ENCODE results near the gene MAFG. TPM values are rescaled to one million over a fixed set of nuclear protein-coding genes. Genes with fewer than 3 reads are reported as not detected.

MAFG gene
- total and polyA plus RNA-seq, 5 donors: 16.6 to 28.9 (median 25.9) TPM

- ATAC-seq: no peak
Measured at GRCh38 chr17:81947189-81947588, 19.7 kb upstream of the MAFG start, which contains the start of gene MYADML2. Gene MYADML2 (minus strand): TSS chr17:81947233. CDS start chr17:81941741, 5,492 bp downstream.

GRCh38 chr17:81944858-81945257 lies 17.3 kb upstream of the MAFG start:
- no peaks in the 10 kb centered on the region for H3K27me3 ChIP-seq (ENCODE audit: control insufficient read depth, insufficient read depth)
- no peaks in the 10 kb centered on the region for H3K4me1 ChIP-seq (ENCODE audit: control insufficient read depth, insufficient read depth, low read length)
- intact Hi-C loops (cut with DNase I): no loop called here
- DNase-seq: no peak
- no peak overlapping the region for H3K27ac ChIP-seq (ENCODE audit: low read length)
- H3K9me3 ChIP-seq (ENCODE audit: control insufficient read depth, low read length): no peaks in the 10 kb centered on the region
- no peak overlapping the region for H3K4me3 ChIP-seq (ENCODE audit: low read length)
- 85% methylated on average over 9 of the region's 9 CpGs for whole genome bisulfite sequencing
- no peak for ATAC-seq

More at GRCh38 chr17:81947189-81947588, 19.7 kb upstream of the MAFG start, which contains the start of gene MYADML2:
- Histone ChIP-seq H3K4me1 (ENCODE audit: control insufficient read depth, insufficient read depth, low read length) (no peaks in the 10 kb centered on the region), H3K27ac (ENCODE audit: low read length) (no peak within 1 kb of the TSS), H3K4me3 (ENCODE audit: low read length) (no peak within 1 kb of the TSS), H3K9me3 (ENCODE audit: control insufficient read depth, low read length) (no peaks in the 10 kb centered on the region), H3K27me3 (ENCODE audit: control insufficient read depth, insufficient read depth) (no peaks in the 10 kb centered on the region)
- no peak for DNase-seq
- 89% methylated on average over 13 of the region's 13 CpGs for WGBS
- intact Hi-C loops (cut with DNase I): no loop called here

GRCh38 chr17:81942167-81942553 lies 14.6 kb upstream of the MAFG start:
- Histone ChIP-seq H3K27me3 (ENCODE audit: control insufficient read depth, insufficient read depth) (no peaks in the 10 kb centered on the region), H3K9me3 (ENCODE audit: control insufficient read depth, low read length) (no peaks in the 10 kb centered on the region), H3K4me3 (ENCODE audit: low read length) (peak overlapping the region; percentile 50), H3K4me1 (ENCODE audit: control insufficient read depth, insufficient read depth, low read length) (no peaks in the 10 kb centered on the region), H3K27ac (ENCODE audit: low read length) (no peak overlapping the region)
- WGBS: 28% methylated on average over 12 of the region's 12 CpGs
- peak in 2 of 3 donors; percentile 43 to 50 for DNase-seq
- intact Hi-C loops (cut with DNase I): no loop called here
- no peak for ATAC-seq

- H3K4me1 ChIP-seq (ENCODE audit: control insufficient read depth, insufficient read depth, low read length): no peaks in the 10 kb centered on the region
- intact Hi-C loops (cut with DNase I): no loop called here
- no peak overlapping the region for H3K27ac ChIP-seq (ENCODE audit: low read length)
- WGBS: 42% methylated on average over 30 of the region's 30 CpGs
- DNase-seq (peak in 2 of 3 donors; percentile 60 to 66), ATAC-seq (peak in 1 of 2 donors; percentile 16)
- H3K9me3 ChIP-seq (ENCODE audit: control insufficient read depth, low read length): no peaks in the 10 kb centered on the region
- H3K4me3 ChIP-seq (ENCODE audit: low read length): peak overlapping the region; percentile 50
- H3K27me3 ChIP-seq (ENCODE audit: control insufficient read depth, insufficient read depth): no peaks in the 10 kb centered on the region
Measured at GRCh38 chr17:81941484-81942166, 14.1 kb upstream of the MAFG start.

- ATAC-seq (no peak), DNase-seq (peak in 2 of 3 donors; percentile 49 to 68)
- Histone ChIP-seq H3K27me3 (ENCODE audit: control insufficient read depth, insufficient read depth) (no peaks in the 10 kb centered on the region), H3K9me3 (ENCODE audit: control insufficient read depth, low read length) (no peaks in the 10 kb centered on the region), H3K4me3 (ENCODE audit: low read length) (no peak overlapping the region), H3K27ac (ENCODE audit: low read length) (no peak overlapping the region), H3K4me1 (ENCODE audit: control insufficient read depth, insufficient read depth, low read length) (no peaks in the 10 kb centered on the region)
- WGBS: 90% methylated on average over 56 of the region's 56 CpGs
- intact Hi-C loops (cut with DNase I): no loop called here
Measured at GRCh38 chr17:81940538-81941483, 13.3 kb upstream of the MAFG start.

- WGBS: 68% methylated on average over 21 of the region's 21 CpGs
- intact Hi-C loops (cut with DNase I): no loop called here
- H3K27me3 ChIP-seq (ENCODE audit: control insufficient read depth, insufficient read depth): no peaks in the 10 kb centered on the region
- no peak overlapping the region for H3K4me3 ChIP-seq (ENCODE audit: low read length)
- H3K27ac ChIP-seq (ENCODE audit: low read length): no peak overlapping the region
- DNase-seq (peak; percentile 87 to 95 (median 95)), ATAC-seq (peak; percentile 34 to 73)
- H3K4me1 ChIP-seq (ENCODE audit: control insufficient read depth, insufficient read depth, low read length): no peaks in the 10 kb centered on the region
- no peaks in the 10 kb centered on the region for H3K9me3 ChIP-seq (ENCODE audit: control insufficient read depth, low read length)
Measured at GRCh38 chr17:81939881-81940385, 12.4 kb upstream of the MAFG start.

- WGBS: 66% methylated on average over 15 of the region's 15 CpGs
- H3K9me3 ChIP-seq (ENCODE audit: control insufficient read depth, low read length): no peaks in the 10 kb centered on the region
- DNase-seq: peak in 1 of 3 donors; percentile 62
- intact Hi-C loops (cut with DNase I): no loop called here
- no peak for ATAC-seq
- H3K27ac ChIP-seq (ENCODE audit: low read length): no peak overlapping the region
- H3K4me1 ChIP-seq (ENCODE audit: control insufficient read depth, insufficient read depth, low read length): no peaks in the 10 kb centered on the region
- no peaks in the 10 kb centered on the region for H3K27me3 ChIP-seq (ENCODE audit: control insufficient read depth, insufficient read depth)
- no peak overlapping the region for H3K4me3 ChIP-seq (ENCODE audit: low read length)
Measured at GRCh38 chr17:81939218-81939617, 11.7 kb upstream of the MAFG start.

- no peak for ATAC-seq
- no peaks in the 10 kb centered on the region for H3K4me1 ChIP-seq (ENCODE audit: control insufficient read depth, insufficient read depth, low read length)
- intact Hi-C loops (cut with DNase I): no loop called here
Measured at GRCh38 chr17:81935709-81936084, 8.2 kb upstream of the MAFG start.

GRCh38 chr17:81934850-81935708 lies 7.5 kb upstream of the MAFG start:
- no peaks in the 10 kb centered on the region for H3K4me1 ChIP-seq (ENCODE audit: control insufficient read depth, insufficient read depth, low read length)
- H3K4me3 ChIP-seq (ENCODE audit: low read length): no peak overlapping the region
- WGBS: 92% methylated on average over 38 of the region's 38 CpGs
- ATAC-seq: no peak
- intact Hi-C loops (cut with DNase I): no loop called here
- H3K27me3 ChIP-seq (ENCODE audit: control insufficient read depth, insufficient read depth): no peaks in the 10 kb centered on the region
- no peak overlapping the region for H3K27ac ChIP-seq (ENCODE audit: low read length)
- DNase-seq: no peak
- H3K9me3 ChIP-seq (ENCODE audit: control insufficient read depth, low read length): no peaks in the 10 kb centered on the region

More at GRCh38 chr17:81935709-81936084, 8.2 kb upstream of the MAFG start:
- 88% methylated on average over 6 of the region's 6 CpGs for WGBS
- no peaks in the 10 kb centered on the region for H3K9me3 ChIP-seq (ENCODE audit: control insufficient read depth, low read length)
- H3K4me3 ChIP-seq (ENCODE audit: low read length): no peak overlapping the region
- no peak for DNase-seq
- no peaks in the 10 kb centered on the region for H3K27me3 ChIP-seq (ENCODE audit: control insufficient read depth, insufficient read depth)
- no peak overlapping the region for H3K27ac ChIP-seq (ENCODE audit: low read length)

- 86% methylated on average over 23 of the region's 23 CpGs for WGBS
Measured at GRCh38 chr17:81934098-81934757, 6.7 kb upstream of the MAFG start.

More at GRCh38 chr17:81934098-81934757, 6.7 kb upstream of the MAFG start:
- Histone ChIP-seq H3K4me3 (ENCODE audit: low read length) (no peak overlapping the region), H3K27me3 (ENCODE audit: control insufficient read depth, insufficient read depth) (no peaks in the 10 kb centered on the region), H3K9me3 (ENCODE audit: control insufficient read depth, low read length) (no peaks in the 10 kb centered on the region), H3K27ac (ENCODE audit: low read length) (no peak overlapping the region), H3K4me1 (ENCODE audit: control insufficient read depth, insufficient read depth, low read length) (no peaks in the 10 kb centered on the region)
- DNase-seq (peak in 1 of 3 donors; percentile 56), ATAC-seq (no peak)
- intact Hi-C loops (cut with DNase I): no loop called here

Measured in right cardiac atrium (tissue), 5 donors.